SU-DHL-6 (cell line): Measurements from ENCODE around the gene ZBTB7B.

Source experiments
- H2AFZ ChIP-seq: fragments of 200-600 bp; sonication (generic); 2 replicates; pipeline ENCODE4 v1.6.1; 2014; ENCODE audit warnings: low read depth, mild to moderate bottlenecking, moderate library complexity, mixed read lengths, antibody characterized with exemption, low read length; ENCODE audit not compliant: severe bottlenecking
- H3F3A ChIP-seq: fragments of 200-600 bp; shearing (Covaris generic); 2 replicates; pipeline ENCODE4 v1.6.0; 2016; ENCODE audit warnings: antibody characterized with exemption, mild to moderate bottlenecking; ENCODE audit not compliant: insufficient read depth
- H3K27ac ChIP-seq: fragments of 200-600 bp; sonication (generic); 2 replicates; pipeline ENCODE4 v1.5.1; 2016; ENCODE audit warnings: low read depth, mild to moderate bottlenecking, low read length, moderate library complexity, mixed read lengths
- H3K27me3 ChIP-seq: fragments of 200-600 bp; sonication (generic), shearing (Covaris generic); 2 replicates; pipeline ENCODE4 v1.6.0; 2014; ENCODE audit warnings: mild to moderate bottlenecking, low read length
- H3K36me3 ChIP-seq: fragments of 200-600 bp; sonication (generic); 2 replicates; pipeline ENCODE4 v1.6.1; 2014; ENCODE audit warnings: mild to moderate bottlenecking, low read length, mixed read lengths
- H3K4me2 ChIP-seq: fragments of 300-600, 200-600 bp; shearing (Covaris generic), sonication (generic); 2 replicates; pipeline ENCODE4 v1.6.0; 2014; ENCODE audit warnings: low read length, low read depth, mild to moderate bottlenecking; ENCODE audit not compliant: poor library complexity, severe bottlenecking
- H3K4me3 ChIP-seq: fragments of 200-600 bp; sonication (generic); 2 replicates; pipeline ENCODE4 v1.5.1; 2014; ENCODE audit warnings: antibody characterized with exemption, low read length, mild to moderate bottlenecking, mixed read lengths; ENCODE audit not compliant: insufficient read depth, poor library complexity, severe bottlenecking
- H3K79me2 ChIP-seq: fragments of 200-600 bp; sonication (generic); 2 replicates; pipeline ENCODE4 v1.6.1; 2014; ENCODE audit warnings: mild to moderate bottlenecking, low read length, moderate library complexity; ENCODE audit not compliant: insufficient read depth
- H3K9ac ChIP-seq: fragments of 200-600 bp; sonication (generic); 2 replicates; pipeline ENCODE4 v1.7.0; 2014; ENCODE audit warnings: mild to moderate bottlenecking, low read length
- H3K9me2 ChIP-seq: fragments of 200-600 bp; sonication (generic); replicated peaks from 2 replicates; pipeline ENCODE4 v1.6.1; 2014; ENCODE audit warnings: low read length; ENCODE audit not compliant: insufficient read depth
- H3K9me3 ChIP-seq: fragments of 200-600 bp; sonication (generic); 2 replicates; pipeline ENCODE4 v1.6.1; 2014; ENCODE audit warnings: low read length, mixed read lengths; ENCODE audit not compliant: insufficient read depth
- H4K20me1 ChIP-seq: fragments of 200-600 bp; sonication (generic); 2 replicates; pipeline ENCODE4 v1.6.1; 2014; ENCODE audit warnings: low read depth, mild to moderate bottlenecking, antibody characterized with exemption, low read length, moderate library complexity, mixed read lengths
- EZH2phosphoT487 ChIP-seq: fragments of 200-600 bp; sonication (generic), shearing (Covaris generic); conservative IDR thresholded peaks from 2 replicates; pipeline ENCODE4 v1.6.1; 2018; ENCODE audit warnings: mild to moderate bottlenecking, antibody characterized with exemption, low read length, moderate library complexity, mixed read lengths
- TF ChIP-seq, protein P1 (sequence below): fragments of 200-600 bp; sonication (generic); IDR thresholded peaks from one replicate; pipeline ENCODE4 v1.5.1; 2017; ENCODE audit warnings: antibody characterized with exemption, mild to moderate bottlenecking, low read length, moderate library complexity; ENCODE audit not compliant: insufficient read depth, poor library complexity, severe bottlenecking

ZBTB7B gene

DNA sequence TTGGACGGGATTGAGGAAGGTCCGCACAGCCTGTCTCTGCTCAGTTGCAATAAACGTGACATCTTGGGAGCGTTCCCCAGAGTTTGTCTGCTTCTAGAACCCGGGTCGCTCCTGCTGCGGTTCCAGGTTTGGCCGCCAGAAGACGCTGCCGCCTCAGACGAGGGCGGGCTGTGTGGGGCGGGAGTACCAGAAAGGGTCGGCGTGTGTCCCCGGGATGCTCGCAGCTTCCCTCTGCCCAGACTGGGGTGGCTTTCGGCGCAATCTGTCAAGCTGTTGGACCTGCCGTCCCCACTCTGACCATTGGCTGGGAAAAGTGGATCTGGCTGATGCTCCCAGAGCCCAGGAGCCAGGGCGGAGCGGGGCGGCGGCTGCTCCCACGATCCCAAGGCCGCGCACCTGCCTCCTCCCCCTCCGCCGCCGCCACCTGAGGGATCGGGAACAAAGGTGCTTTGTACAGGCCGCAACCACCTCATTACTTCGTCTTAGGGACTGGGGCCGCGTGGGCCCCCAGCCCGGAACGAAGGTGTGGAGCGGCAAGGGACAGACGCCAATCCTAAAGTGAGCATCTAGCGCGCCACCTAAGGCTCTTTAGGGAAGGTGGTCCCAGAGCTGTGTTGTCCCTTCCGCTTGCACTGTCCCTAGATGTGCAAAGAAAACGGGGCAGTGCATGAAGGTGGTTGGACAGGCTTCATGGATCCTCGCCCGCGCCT, 60.3 kb downstream of the ZBTB7B start:
- TF ChIP-seq, protein P1, sequence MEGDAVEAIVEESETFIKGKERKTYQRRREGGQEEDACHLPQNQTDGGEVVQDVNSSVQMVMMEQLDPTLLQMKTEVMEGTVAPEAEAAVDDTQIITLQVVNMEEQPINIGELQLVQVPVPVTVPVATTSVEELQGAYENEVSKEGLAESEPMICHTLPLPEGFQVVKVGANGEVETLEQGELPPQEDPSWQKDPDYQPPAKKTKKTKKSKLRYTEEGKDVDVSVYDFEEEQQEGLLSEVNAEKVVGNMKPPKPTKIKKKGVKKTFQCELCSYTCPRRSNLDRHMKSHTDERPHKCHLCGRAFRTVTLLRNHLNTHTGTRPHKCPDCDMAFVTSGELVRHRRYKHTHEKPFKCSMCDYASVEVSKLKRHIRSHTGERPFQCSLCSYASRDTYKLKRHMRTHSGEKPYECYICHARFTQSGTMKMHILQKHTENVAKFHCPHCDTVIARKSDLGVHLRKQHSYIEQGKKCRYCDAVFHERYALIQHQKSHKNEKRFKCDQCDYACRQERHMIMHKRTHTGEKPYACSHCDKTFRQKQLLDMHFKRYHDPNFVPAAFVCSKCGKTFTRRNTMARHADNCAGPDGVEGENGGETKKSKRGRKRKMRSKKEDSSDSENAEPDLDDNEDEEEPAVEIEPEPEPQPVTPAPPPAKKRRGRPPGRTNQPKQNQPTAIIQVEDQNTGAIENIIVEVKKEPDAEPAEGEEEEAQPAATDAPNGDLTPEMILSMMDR, result peak; percentile 83
- no peak for TF ChIP-seq EZH2phosphoT487
- Histone ChIP-seq H3K9ac (peak overlapping the region; percentile 79), H4K20me1 (no peaks in the 10 kb centered on the region), H3K4me3 (peak overlapping the region; percentile 94), H3K27me3 (no peaks in the 10 kb centered on the region), H3K4me2 (peak overlapping the region; percentile 73), H3K36me3 (no peaks in the 10 kb centered on the region), H3K9me2 (no peaks in the 10 kb centered on the region), H3K27ac (no peak overlapping the region), H3K79me2 (no peaks in the 10 kb centered on the region), H3K9me3 (no peaks in the 10 kb centered on the region), H3F3A (peaks cover 7% of the 10 kb centered on the region; the same call in 1 of the 2 replicates), H2AFZ (peak overlapping the region; percentile 92)

DNA sequence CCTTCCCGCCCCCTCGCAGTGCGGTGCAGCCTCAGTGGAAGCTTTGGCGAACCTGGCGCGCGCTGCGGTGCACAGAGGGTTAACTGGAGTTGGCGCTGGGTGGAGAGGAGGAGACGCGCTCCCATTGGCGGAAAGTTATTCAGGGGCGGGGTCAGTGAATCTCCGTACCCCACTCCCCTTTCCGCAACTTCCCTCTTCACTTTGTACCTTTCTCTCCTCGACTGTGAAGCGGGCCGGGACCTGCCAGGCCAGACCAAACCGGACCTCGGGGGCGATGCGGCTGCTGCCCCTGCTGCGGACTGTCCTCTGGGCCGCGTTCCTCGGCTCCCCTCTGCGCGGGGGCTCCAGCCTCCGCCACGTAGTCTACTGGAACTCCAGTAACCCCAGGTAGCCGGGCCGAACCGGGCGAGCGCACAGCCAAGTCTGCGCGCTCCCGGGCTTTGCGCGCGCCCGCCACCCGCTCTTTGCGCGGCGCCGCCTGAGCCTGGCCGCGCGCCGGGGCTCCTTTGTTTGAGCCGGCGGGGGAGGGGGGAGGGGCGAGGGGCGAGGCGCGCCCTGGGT, 61.0 kb downstream of the ZBTB7B start, which contains the start of gene EFNA4:
Gene EFNA4, plus strand, starts transcription at position 191 of the 561 bp plus-strand sequence. Its CDS starts 84 bp downstream, at position 275.
- peak within 1 kb of the TSS; percentile 94 for H3K4me3 ChIP-seq
- TF ChIP-seq, protein P1, result no peak
- TF ChIP-seq EZH2phosphoT487, result no peak
- H3K79me2 ChIP-seq, result no peaks in the 10 kb centered on the region
- no peaks in the 10 kb centered on the region for H3K36me3 ChIP-seq
- H4K20me1 ChIP-seq, result no peaks in the 10 kb centered on the region
- H3K27ac ChIP-seq, result peak within 1 kb of the TSS; percentile 42; the same call in 1 of the 2 replicates
- H2AFZ ChIP-seq, result peak within 1 kb of the TSS; percentile 92
- no peaks in the 10 kb centered on the region for H3K9me2 ChIP-seq
- H3F3A ChIP-seq, result peaks cover 7% of the 10 kb centered on the region; the same call in 1 of the 2 replicates
- H3K4me2 ChIP-seq, result peak within 1 kb of the TSS; percentile 73
- H3K9me3 ChIP-seq, result no peaks in the 10 kb centered on the region
- peak within 1 kb of the TSS; percentile 79 for H3K9ac ChIP-seq
- no peaks in the 10 kb centered on the region for H3K27me3 ChIP-seq

DNA sequence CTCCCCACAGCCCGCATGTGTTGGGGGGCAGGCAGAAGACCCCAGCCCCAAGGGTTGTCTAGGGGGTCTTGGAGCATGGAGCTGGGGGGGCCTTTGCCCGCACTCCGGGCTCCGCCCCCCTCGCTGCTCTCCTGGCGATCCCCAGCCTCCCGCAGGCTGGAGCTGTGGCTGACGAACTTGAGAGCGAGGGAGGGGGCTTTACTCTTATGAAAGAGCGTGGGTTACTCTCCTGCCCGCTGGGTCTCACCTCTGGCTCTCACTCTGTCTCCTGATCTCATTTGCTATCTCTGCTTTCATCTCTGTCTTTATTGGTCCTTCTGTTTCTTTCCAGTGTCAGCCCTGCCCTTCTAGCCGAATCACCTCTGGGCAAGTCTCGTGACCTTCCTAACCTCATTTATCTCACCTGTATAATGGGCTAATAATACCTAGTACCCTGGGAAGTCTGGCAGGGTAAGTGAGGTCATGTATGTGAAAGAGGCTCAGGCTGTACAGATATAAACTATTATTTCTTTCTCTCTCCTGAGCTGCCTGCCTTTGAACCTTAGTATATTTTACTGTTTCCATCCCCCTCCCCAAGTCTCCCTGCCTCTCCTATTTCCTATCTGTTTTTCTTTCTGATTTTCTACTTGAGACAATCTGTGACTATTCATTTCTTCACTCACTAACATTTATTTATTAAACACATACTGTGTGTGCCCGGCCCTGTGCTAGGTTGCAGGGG, 61.7 kb downstream of the ZBTB7B start:
- peak overlapping the region; percentile 94 for H3K4me3 ChIP-seq
- H3K9ac ChIP-seq, result peak overlapping the region; percentile 79
- H3K27me3 ChIP-seq, result no peaks in the 10 kb centered on the region
- H3K9me2 ChIP-seq, result no peaks in the 10 kb centered on the region
- H3K27ac ChIP-seq, result no peak overlapping the region
- H4K20me1 ChIP-seq, result no peaks in the 10 kb centered on the region
- H3K79me2 ChIP-seq, result no peaks in the 10 kb centered on the region
- peak overlapping the region; percentile 73 for H3K4me2 ChIP-seq
- TF ChIP-seq, protein P1, result no peak
- TF ChIP-seq EZH2phosphoT487, result no peak
- H3F3A ChIP-seq, result peaks cover 7% of the 10 kb centered on the region; the same call in 1 of the 2 replicates
- H2AFZ ChIP-seq, result peak overlapping the region; percentile 92
- H3K9me3 ChIP-seq, result no peaks in the 10 kb centered on the region
- no peaks in the 10 kb centered on the region for H3K36me3 ChIP-seq
